Uterus (tissue), 2 donors: ENCODE data around the gene SUCLG2.

Experiments used
- POLR2A ChIP-seq, 2 donors: fragments of 450-650 bp; IDR thresholded peaks; one replicate each; pipeline ENCODE4 v1.6.1; 2016; ENCODE audit warnings: antibody characterized with exemption in 2 of 2, mild to moderate bottlenecking in 1 of 2, moderate library complexity in 1 of 2
- TF ChIP-seq, protein P1 (sequence below), 4 experiments: fragments of 200-600 bp in 2 of 4; fragments of 450-650 bp in 2 of 4; sonication (generic) in 2 of 4; IDR thresholded peaks; one replicate each; pipeline ENCODE4 v1.5.1; 2016 to 2019; ENCODE audit warnings: antibody characterized with exemption in 4 of 4, mild to moderate bottlenecking in 2 of 4, moderate library complexity in 1 of 4

DNA sequence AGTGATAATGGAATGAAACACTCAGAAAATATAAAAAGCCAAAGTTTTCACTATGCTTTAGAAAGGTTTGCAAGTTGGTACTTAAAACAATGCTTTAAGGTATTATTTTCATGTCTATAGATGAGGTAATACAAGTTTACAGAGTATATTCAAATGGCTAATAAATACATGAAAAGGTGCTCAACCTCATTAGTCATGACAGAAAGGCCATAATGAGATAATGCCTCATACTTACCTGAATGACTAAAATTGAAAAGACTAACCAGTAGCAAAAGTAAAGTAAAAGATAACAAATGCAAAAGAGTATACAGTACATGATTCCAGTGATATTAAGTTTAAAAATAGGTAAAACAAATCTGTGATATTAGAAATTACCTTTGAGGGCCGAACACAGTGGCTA is 163.8 kb downstream of the SUCLG2 start:
- TF ChIP-seq, protein P1, sequence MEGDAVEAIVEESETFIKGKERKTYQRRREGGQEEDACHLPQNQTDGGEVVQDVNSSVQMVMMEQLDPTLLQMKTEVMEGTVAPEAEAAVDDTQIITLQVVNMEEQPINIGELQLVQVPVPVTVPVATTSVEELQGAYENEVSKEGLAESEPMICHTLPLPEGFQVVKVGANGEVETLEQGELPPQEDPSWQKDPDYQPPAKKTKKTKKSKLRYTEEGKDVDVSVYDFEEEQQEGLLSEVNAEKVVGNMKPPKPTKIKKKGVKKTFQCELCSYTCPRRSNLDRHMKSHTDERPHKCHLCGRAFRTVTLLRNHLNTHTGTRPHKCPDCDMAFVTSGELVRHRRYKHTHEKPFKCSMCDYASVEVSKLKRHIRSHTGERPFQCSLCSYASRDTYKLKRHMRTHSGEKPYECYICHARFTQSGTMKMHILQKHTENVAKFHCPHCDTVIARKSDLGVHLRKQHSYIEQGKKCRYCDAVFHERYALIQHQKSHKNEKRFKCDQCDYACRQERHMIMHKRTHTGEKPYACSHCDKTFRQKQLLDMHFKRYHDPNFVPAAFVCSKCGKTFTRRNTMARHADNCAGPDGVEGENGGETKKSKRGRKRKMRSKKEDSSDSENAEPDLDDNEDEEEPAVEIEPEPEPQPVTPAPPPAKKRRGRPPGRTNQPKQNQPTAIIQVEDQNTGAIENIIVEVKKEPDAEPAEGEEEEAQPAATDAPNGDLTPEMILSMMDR (IDR thresholded peaks at IDR 0.05): no peak
- no peak for TF ChIP-seq POLR2A (IDR thresholded peaks at IDR 0.05)
